ENCODE measurements around the gene MAN1A2.
A peak's percentile ranks its signal among the peaks of the same experiment; 100 is the strongest.

Gene MAN1A2

GRCh38 chr1:117495068-117495467 is 127.8 kb downstream of the MAN1A2 start:
- no peak for DNase-seq (ENCODE audit: low read depth)

- DNase-seq (ENCODE audit: low read depth), result no peak
Observed at GRCh38 chr1:117499071-117499470, 131.8 kb downstream of the MAN1A2 start.

GRCh38 chr1:117500584-117500983 is 133.3 kb downstream of the MAN1A2 start:
- DNase-seq (ENCODE audit: low read depth), result no peak

- no peak for DNase-seq (ENCODE audit: low read depth)
Observed at GRCh38 chr1:117501281-117501680, 134.0 kb downstream of the MAN1A2 start.

- no peak for DNase-seq (ENCODE audit: low read depth)
Observed at GRCh38 chr1:117511273-117511672, 144.0 kb downstream of the MAN1A2 start.

- no peak for DNase-seq (ENCODE audit: low read depth)
Observed at GRCh38 chr1:117512728-117513321, 145.6 kb downstream of the MAN1A2 start.

GRCh38 chr1:117523111-117523510 is 155.9 kb downstream of the MAN1A2 start:
- DNase-seq (ENCODE audit: low read depth), result no peak

- no peak for DNase-seq (ENCODE audit: low read depth)
Observed at GRCh38 chr1:117527074-117527473, 159.8 kb downstream of the MAN1A2 start.

- DNase-seq (ENCODE audit: low read depth), result no peak
Observed at GRCh38 chr1:117527566-117528102, 160.4 kb downstream of the MAN1A2 start.

- DNase-seq (ENCODE audit: low read depth), result no peak
Observed at GRCh38 chr1:117529683-117530082, 162.4 kb downstream of the MAN1A2 start.

GRCh38 chr1:117531222-117531621 is 164.0 kb downstream of the MAN1A2 start:
- no peak for DNase-seq (ENCODE audit: low read depth)

GRCh38 chr1:117534995-117535467 is 167.8 kb downstream of the MAN1A2 start:
- peak; percentile 39 for DNase-seq (ENCODE audit: low read depth)

GRCh38 chr1:117535821-117536220 is 168.6 kb downstream of the MAN1A2 start:
- DNase-seq (ENCODE audit: low read depth), result no peak

GRCh38 chr1:117537291-117537920 is 170.2 kb downstream of the MAN1A2 start:
- no peak for DNase-seq (ENCODE audit: low read depth)

- DNase-seq (ENCODE audit: low read depth), result no peak
Observed at GRCh38 chr1:117540532-117540931, 173.3 kb downstream of the MAN1A2 start.

- DNase-seq (ENCODE audit: low read depth), result no peak
Observed at GRCh38 chr1:117541003-117541402, 173.8 kb downstream of the MAN1A2 start.

- DNase-seq (ENCODE audit: low read depth), result no peak
Observed at GRCh38 chr1:117541585-117541984, 174.3 kb downstream of the MAN1A2 start.

- DNase-seq (ENCODE audit: low read depth), result no peak
Observed at GRCh38 chr1:117544509-117545109, 177.4 kb downstream of the MAN1A2 start.

GRCh38 chr1:117546467-117546866 is 179.2 kb downstream of the MAN1A2 start:
- DNase-seq (ENCODE audit: low read depth), result no peak

GRCh38 chr1:117553471-117553870 is 186.2 kb downstream of the MAN1A2 start:
- no peak for DNase-seq (ENCODE audit: low read depth)

GRCh38 chr1:117555806-117556205 is 188.6 kb downstream of the MAN1A2 start:
- no peak for DNase-seq (ENCODE audit: low read depth)

GRCh38 chr1:117556341-117556740 is 189.1 kb downstream of the MAN1A2 start:
- no peak for DNase-seq (ENCODE audit: low read depth)

- no peak for DNase-seq (ENCODE audit: low read depth)
Observed at GRCh38 chr1:117556976-117557375, 189.7 kb downstream of the MAN1A2 start.
